Common myeloid progenitor, CD34-positive (primary cell): Measurements from ENCODE around the gene SLC25A11.

ENCODE experiments used
- CTCF ChIA-PET: fragments of 350-600 bp; sonication (Branson Sonifier 250); formaldehyde crosslinking; loops from one replicate; lab custom pipeline; 2021; ENCODE audit warnings: antibody characterized with exemption; lab: Charles Lee
- POLR2A ChIA-PET: fragments of 350-600 bp; sonication (Branson Sonifier 250); formaldehyde crosslinking; loops from one replicate; lab custom pipeline; 2021; ENCODE audit warnings: antibody characterized with exemption; lab: Charles Lee
- DNase-seq, 3 donors: peaks; one replicate each; pipeline versions ENCODE4 v3.0.0 to v3.0.0-alpha.2; 2013
- H3K27ac ChIP-seq, 2 experiments: 1 replicate in 1 of 2; 2 replicates in 1 of 2; pipeline ENCODE4 v1.7.0; 2013; ENCODE audit warnings: inconsistent platforms in 2 of 2, low read length in 2 of 2, mild to moderate bottlenecking in 2 of 2, low read depth in 1 of 2, moderate library complexity in 1 of 2; ENCODE audit not compliant: severe bottlenecking in 2 of 2, insufficient read depth in 1 of 2, poor library complexity in 1 of 2
- H3K27me3 ChIP-seq, 5 experiments: replicated peaks in 2 of 5; 1 replicate in 3 of 5; 2 replicates in 2 of 5; pipeline versions ENCODE4 v1.6.1 to v1.7.0; 2013; ENCODE audit warnings: low read length in 4 of 5, mild to moderate bottlenecking in 2 of 5, moderate library complexity in 2 of 5, inconsistent platforms in 1 of 5; ENCODE audit not compliant: insufficient read depth in 5 of 5, control insufficient read depth in 4 of 5
- H3K36me3 ChIP-seq, 4 experiments: 1 replicate in 2 of 4; 2 replicates in 2 of 4; pipeline versions ENCODE4 v1.6.1 to v1.7.0; 2013; ENCODE audit warnings: low read length in 3 of 4, control low read depth in 1 of 4, mild to moderate bottlenecking in 1 of 4; ENCODE audit not compliant: control insufficient read depth in 4 of 4, insufficient read depth in 4 of 4
- H3K4me1 ChIP-seq, 4 experiments: 1 replicate in 3 of 4; 2 replicates in 1 of 4; pipeline versions ENCODE4 v1.6.1 to v1.7.1; 2013; ENCODE audit warnings: low read length in 3 of 4, mild to moderate bottlenecking in 3 of 4, control low read depth in 1 of 4, inconsistent platforms in 1 of 4, moderate library complexity in 1 of 4; ENCODE audit not compliant: control insufficient read depth in 4 of 4, insufficient read depth in 4 of 4; ENCODE audit errors: control extremely low read depth in 1 of 4
- H3K4me3 ChIP-seq, 7 experiments: 1 replicate in 4 of 7; 2 replicates in 3 of 7; pipeline versions ENCODE4 v1.5.1 to v1.7.0; 2013; ENCODE audit warnings: mild to moderate bottlenecking in 7 of 7, low read length in 6 of 7, moderate library complexity in 6 of 7, inconsistent platforms in 2 of 7, low read depth in 2 of 7, control low read depth in 1 of 7; ENCODE audit not compliant: insufficient read depth in 4 of 7, control insufficient read depth in 1 of 7; ENCODE audit errors: extremely low read depth in 1 of 7
- H3K9me3 ChIP-seq, 5 experiments: 1 replicate in 4 of 5; 2 replicates in 1 of 5; pipeline versions ENCODE4 v1.6.1 to v1.7.1; 2013; ENCODE audit warnings: low read length in 4 of 5, mild to moderate bottlenecking in 2 of 5, inconsistent platforms in 1 of 5, low read depth in 1 of 5, moderate library complexity in 1 of 5; ENCODE audit not compliant: control insufficient read depth in 4 of 5, insufficient read depth in 2 of 5; ENCODE audit errors: control extremely low read depth in 1 of 5
- WGBS: methylation state at CpG from one replicate; pipeline ENCODE4 v1.1.5; 2013; ENCODE audit not compliant: insufficient coverage; 5-methylcytosine and 5-hydroxymethylcytosine counted together

The SLC25A11 gene

DNA sequence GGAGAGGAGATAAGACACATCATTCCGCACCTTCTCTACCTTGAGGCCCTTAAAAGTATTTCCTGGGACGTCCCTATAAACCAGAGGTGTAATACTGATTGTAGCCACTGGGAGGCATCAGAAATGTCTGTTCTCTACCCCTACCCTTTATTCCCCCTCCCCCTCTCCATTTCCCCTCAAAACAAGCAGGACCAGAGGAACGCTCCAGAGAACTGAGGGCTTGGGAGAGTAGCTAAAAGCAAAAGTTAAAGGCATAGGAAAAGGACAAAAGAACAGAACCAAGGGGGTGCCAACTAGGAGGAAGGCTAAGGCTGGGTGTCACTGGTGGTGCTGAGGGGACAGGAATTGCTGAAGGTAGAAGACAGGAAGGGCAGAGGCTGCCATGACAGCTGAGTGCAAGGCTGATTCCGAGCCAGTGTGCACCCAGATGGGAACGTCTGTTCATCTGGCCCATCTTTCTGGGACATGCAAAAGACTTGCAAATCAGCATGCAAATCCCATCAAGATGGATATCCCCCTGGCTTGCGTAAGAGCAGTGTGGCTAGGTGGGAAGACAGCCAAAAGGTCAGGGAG, 40.9 kb upstream of the SLC25A11 start:
- Histone ChIP-seq H3K27ac (no peak overlapping the region), H3K36me3 (peaks cover 2 to 37% (median 20%) of the 10 kb centered on the region in 4 experiments), H3K4me1 (peaks cover 14 to 33% (median 29%) of the 10 kb centered on the region in 4 experiments), H3K9me3 (no peaks in the 10 kb centered on the region), H3K27me3 (no peaks in the 10 kb centered on the region), H3K4me3 (peak overlapping the region in 1 of 7 experiments; percentile 16)
- ChIA-PET CTCF (interaction anchor here (0.7 to 2.1 kb wide), 11 partner anchors 17 to 82 kb away, joined by 3 to 14 read pairs (median 3); no protein-coding TSS in a partner anchor), POLR2A (no interaction called here)
- 54% methylated on average over 3 of the region's 6 CpGs for WGBS
- peak; percentile 62 to 81 (median 75) for DNase-seq

DNA sequence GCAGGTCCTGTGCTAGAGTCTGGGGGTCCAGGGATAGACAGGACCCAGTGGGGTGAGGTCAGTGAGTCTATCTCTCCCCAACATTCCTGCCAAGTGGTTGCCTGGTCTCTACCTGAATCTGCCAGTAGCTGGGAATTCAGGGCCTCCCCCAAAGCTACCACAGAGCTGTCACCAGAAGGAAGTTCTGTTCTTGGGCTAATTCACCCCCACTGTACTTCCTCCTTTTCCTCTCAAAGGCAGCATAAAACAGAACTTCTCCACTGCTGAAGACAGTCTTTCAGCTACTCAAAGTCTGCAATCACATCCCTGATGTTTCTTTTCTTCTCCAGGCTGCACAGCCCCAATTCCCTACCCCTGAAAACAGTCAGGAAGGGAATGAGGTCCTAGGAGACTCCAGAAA, 38.9 kb upstream of the SLC25A11 start:
- ChIA-PET CTCF (interaction anchor here (0.9 to 2.2 kb wide), 8 partner anchors 8 to 76 kb away, joined by 3 to 10 read pairs (median 4); partner anchors contain the start of genes CHRNE and SPAG7), POLR2A (interaction anchor here (1.2 kb wide), 1 partner anchor 9 kb away, joined by 4 read pairs; the partner anchor contains the start of gene CAMTA2)
- Histone ChIP-seq H3K4me1 (peaks cover 14 to 39% (median 29%) of the 10 kb centered on the region in 4 experiments), H3K27ac (no peak overlapping the region), H3K27me3 (no peaks in the 10 kb centered on the region), H3K4me3 (peak overlapping the region in 3 of 7 experiments; percentile 2 to 58 (median 34)), H3K36me3 (peaks cover 2 to 41% (median 24%) of the 10 kb centered on the region in 4 experiments), H3K9me3 (no peaks in the 10 kb centered on the region)
- peak; percentile 57 to 81 (median 76) for DNase-seq

DNA sequence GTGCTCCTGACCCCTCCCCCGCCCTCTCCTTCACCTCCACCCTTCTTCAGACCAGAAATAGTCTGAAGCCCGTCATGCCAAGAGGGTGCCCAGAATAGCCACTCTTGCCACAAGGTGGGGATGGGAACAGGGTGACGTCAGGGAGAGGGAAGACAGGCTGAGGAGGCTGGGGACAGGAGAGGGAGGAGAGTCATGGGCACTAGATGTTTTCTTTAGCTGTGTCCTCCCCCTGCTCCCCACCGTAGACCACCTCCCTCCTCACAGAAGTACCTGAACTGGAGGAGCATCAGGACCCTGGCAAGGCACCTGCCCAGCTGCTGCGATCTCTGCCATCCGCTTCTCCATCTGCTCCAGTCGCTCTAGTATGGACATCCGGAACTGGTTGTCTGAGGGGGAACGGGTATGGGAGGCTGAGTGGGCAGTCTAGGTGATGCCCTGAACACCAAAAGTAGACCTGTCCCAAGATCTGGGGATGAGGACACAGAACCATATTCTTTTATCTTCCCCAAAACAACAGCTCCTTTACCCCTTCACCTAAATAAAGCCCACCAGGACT, 34.3 kb upstream of the SLC25A11 start:
- H3K9me3 ChIP-seq = no peaks in the 10 kb centered on the region
- peaks cover 7 to 59% (median 38%) of the 10 kb centered on the region in 4 experiments for H3K36me3 ChIP-seq
- H3K4me1 ChIP-seq = peaks cover 8 to 32% (median 12%) of the 10 kb centered on the region in 4 experiments
- WGBS = 98% methylated on average over 5 of the region's 9 CpGs
- H3K27ac ChIP-seq = no peak overlapping the region
- CTCF ChIA-PET = interaction anchor here (1.9 kb wide), 1 partner anchor 13 kb away, joined by 9 read pairs; the partner anchor contains the start of gene CAMTA2
- no peak for DNase-seq
- POLR2A ChIA-PET = no interaction called here
- no peaks in the 10 kb centered on the region for H3K27me3 ChIP-seq
- no peak overlapping the region for H3K4me3 ChIP-seq

DNA sequence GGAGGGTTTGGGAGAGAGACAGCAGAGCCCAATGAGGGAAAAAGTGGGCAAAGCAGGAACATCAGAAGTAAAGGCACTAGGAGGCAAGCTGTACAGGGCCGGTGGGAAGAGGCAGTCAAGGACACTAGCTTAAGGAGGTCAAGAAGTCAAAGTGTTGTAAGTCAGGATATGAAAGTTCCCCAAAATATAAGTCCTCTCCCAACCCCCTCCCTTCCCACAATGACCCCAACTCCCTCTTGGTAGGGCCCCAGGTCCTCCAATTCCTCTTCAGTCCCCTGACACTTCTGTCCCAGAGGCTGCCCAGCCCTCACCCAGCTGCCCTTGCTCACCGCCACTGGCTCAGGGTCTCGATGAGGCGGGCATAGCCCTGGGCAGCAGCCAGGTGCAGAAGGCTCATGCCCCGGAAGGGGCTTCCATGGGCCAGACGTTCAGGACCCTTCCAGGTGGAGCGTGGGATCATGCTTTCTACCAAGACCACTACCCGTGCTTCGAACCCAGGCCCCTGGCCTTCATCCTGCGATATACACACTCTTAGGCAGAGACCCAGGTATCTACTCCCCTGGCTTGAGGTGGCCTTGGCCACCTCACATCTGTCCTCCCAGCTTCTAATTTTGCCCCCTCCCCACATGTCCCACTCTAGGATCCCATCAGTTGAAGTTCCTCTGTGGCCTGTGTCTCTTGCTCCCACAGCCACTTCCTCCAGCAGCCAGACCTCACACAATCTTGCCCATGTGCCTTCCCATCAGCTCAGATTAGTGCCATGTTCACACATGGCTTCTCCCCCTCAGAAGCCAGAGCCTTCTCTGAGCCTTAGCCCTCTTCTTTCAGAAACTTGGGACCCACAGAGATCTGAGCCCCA, 33.6 kb upstream of the SLC25A11 start:
- H3K27ac ChIP-seq = no peak overlapping the region
- CTCF ChIA-PET = interaction anchor here (2.2 kb wide), 1 partner anchor 14 kb away, joined by 10 read pairs; the partner anchor contains the start of gene CAMTA2

DNA sequence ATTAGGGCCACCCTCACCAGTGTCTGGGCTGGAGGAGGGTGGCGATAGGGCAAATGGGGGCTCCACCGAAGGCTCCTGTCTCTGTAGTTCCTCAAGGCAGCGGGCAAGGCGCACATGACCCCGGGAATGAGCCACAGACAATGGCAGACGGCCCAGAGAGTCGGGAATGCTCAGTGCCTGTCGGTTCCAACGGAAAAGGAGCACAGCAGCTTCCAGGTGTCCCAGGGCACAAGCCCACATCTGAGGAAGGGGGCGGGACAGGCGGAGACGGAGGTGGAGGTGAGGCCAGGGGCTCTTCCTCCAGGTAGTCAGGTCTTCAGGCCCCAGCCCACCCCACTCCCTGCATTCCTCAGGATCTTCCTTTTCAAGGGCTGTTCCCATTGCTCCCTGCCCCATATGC, 32.9 kb upstream of the SLC25A11 start:
- 97% methylated on average over 10 of the region's 12 CpGs for WGBS
- no peaks in the 10 kb centered on the region for H3K9me3 ChIP-seq
- peaks cover 6 to 54% (median 34%) of the 10 kb centered on the region in 4 experiments for H3K36me3 ChIP-seq
- H3K4me1 ChIP-seq = peaks cover 0 to 34% (median 12%) of the 10 kb centered on the region in 4 experiments
- no peak overlapping the region for H3K27ac ChIP-seq
- ChIA-PET CTCF (interaction anchor here (2.2 kb wide), 1 partner anchor 15 kb away, joined by 10 read pairs; the partner anchor contains the start of gene CAMTA2), POLR2A (no interaction called here)
- H3K27me3 ChIP-seq = no peaks in the 10 kb centered on the region
- no peak for DNase-seq
- no peak overlapping the region for H3K4me3 ChIP-seq

More for the DNA sequence above, 33.6 kb upstream of the SLC25A11 start:
- Histone ChIP-seq H3K9me3 (no peaks in the 10 kb centered on the region), H3K36me3 (peaks cover 7 to 60% (median 38%) of the 10 kb centered on the region in 4 experiments), H3K4me3 (no peak overlapping the region), H3K27me3 (no peaks in the 10 kb centered on the region), H3K4me1 (peaks cover 3 to 33% (median 12%) of the 10 kb centered on the region in 4 experiments)
- POLR2A ChIA-PET = no interaction called here
- WGBS = over 99% methylated on average over 10 of the region's 10 CpGs
- DNase-seq = no peak

DNA sequence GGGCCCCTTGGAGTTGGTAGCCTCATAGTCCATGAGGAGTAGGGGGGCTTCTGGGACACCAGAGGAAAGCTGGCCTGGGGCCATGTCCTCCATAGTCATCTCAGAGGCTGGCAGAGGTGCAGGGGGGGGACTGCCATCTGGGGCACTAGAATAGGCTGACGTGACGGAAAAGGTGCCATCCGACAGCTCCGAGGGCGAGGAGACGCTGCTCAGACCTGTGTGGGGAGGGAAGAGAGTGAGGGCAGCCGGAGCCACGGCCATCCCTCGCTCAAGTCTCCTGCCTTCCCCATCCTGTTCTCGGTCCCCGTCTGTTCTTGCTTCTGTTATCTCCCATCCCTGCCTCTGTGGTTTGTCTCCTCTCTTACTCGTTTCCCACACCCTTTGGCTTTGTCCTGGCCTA, 32.5 kb upstream of the SLC25A11 start:
- no peak overlapping the region for H3K27ac ChIP-seq
- DNase-seq = no peak
- POLR2A ChIA-PET = no interaction called here
- CTCF ChIA-PET = interaction anchor here (0.7 to 2.2 kb wide), 2 partner anchors 15 to 125 kb away, joined by 3 to 10 read pairs; partner anchors contain the start of gene CAMTA2
- no peaks in the 10 kb centered on the region for H3K9me3 ChIP-seq
- H3K27me3 ChIP-seq = no peaks in the 10 kb centered on the region
- H3K4me1 ChIP-seq = peaks cover 0 to 34% (median 12%) of the 10 kb centered on the region in 4 experiments
- peaks cover 5 to 50% (median 32%) of the 10 kb centered on the region in 4 experiments for H3K36me3 ChIP-seq
- WGBS = 91% methylated on average over 10 of the region's 12 CpGs
- H3K4me3 ChIP-seq = no peak overlapping the region
